Esophagus muscularis mucosa (tissue), 4 donors: ENCODE results near the gene WFDC8. TPM values are rescaled to one million over a fixed set of nuclear protein-coding genes. Genes with fewer than 3 reads are reported as not detected.

Experiments used
- DNase-seq: peaks from one replicate; pipeline ENCODE4 v3.0.0-alpha.2; 2017; ENCODE audit errors: extremely low spot score
- H3K27ac ChIP-seq, 4 donors: fragments of 200-600 bp; sonication (generic); replicated peaks in 1 of 4; 1 replicate in 3 of 4; 2 replicates in 1 of 4; pipeline ENCODE4 v1.5.1; 2016 to 2019; ENCODE audit warnings: mild to moderate bottlenecking in 1 of 4
- H3K27me3 ChIP-seq, 4 donors: fragments of 200-600 bp; sonication (generic); one replicate each; pipeline versions ENCODE4 v1.5.1 to v1.6.0; 2016 to 2019
- H3K36me3 ChIP-seq, 4 donors: fragments of 200-600 bp; sonication (generic); one replicate each; pipeline ENCODE4 v1.5.1; 2016 to 2019
- H3K4me1 ChIP-seq, 4 donors: fragments of 200-600 bp; sonication (generic); one replicate each; pipeline ENCODE4 v1.5.1; 2016 to 2019
- H3K4me3 ChIP-seq, 4 donors: fragments of 200-600 bp; sonication (generic); 1 replicate in 2 of 4; 2 replicates in 2 of 4; pipeline ENCODE4 v1.5.1; 2016 to 2019; ENCODE audit warnings: mild to moderate bottlenecking in 4 of 4, moderate library complexity in 1 of 4
- H3K9me3 ChIP-seq, 4 donors: fragments of 200-600 bp; sonication (generic); 1 replicate in 3 of 4; 2 replicates in 1 of 4; pipeline ENCODE4 v1.5.1; 2016 to 2019
- EP300 ChIP-seq: sonication (generic); formaldehyde crosslinking; IDR thresholded peaks from one replicate; pipeline ENCODE4 v1.6.1; 2017; ENCODE audit warnings: antibody characterized with exemption
- POLR2A ChIP-seq: fragments of 450-650 bp; IDR thresholded peaks from one replicate; pipeline ENCODE4 v1.6.1; 2017; ENCODE audit warnings: antibody characterized with exemption, moderate library complexity, mild to moderate bottlenecking, low read depth
- POLR2AphosphoS5 ChIP-seq, 2 donors: sonication (generic); formaldehyde crosslinking; IDR thresholded peaks; one replicate each; pipeline ENCODE4 v1.6.1; 2017; ENCODE audit warnings: antibody characterized with exemption in 2 of 2
- WGBS: methylation state at CpG from one replicate; pipeline ENCODE4 v1.1.5; 2018; 5-methylcytosine and 5-hydroxymethylcytosine counted together
- intact Hi-C: fragments of 100-400 bp; cut with DNase I; formaldehyde crosslinking; loops from one replicate; pipeline ENCODE4 v1.15.1; 2023
- total RNA-seq, 4 donors: library from RNA; depleted of rRNA; stranded (reverse); fragments of >200 nt; gene quantifications; one replicate each; pipeline versions ENCODE4 v1.1.0 to v1.2.1, GENCODE V29; 2016
- TF ChIP-seq, protein P1 (sequence below), 3 experiments: fragments of 200-600 bp in 2 of 3; fragments of 450-650 bp in 1 of 3; sonication (generic) in 2 of 3; IDR thresholded peaks; one replicate each; pipeline ENCODE4 v1.5.1; 2017 to 2019; ENCODE audit warnings: antibody characterized with exemption in 3 of 3, mild to moderate bottlenecking in 2 of 3, moderate library complexity in 1 of 3

The WFDC8 gene
- total RNA-seq: not detected

GRCh38 chr20:45579184-45579583, at the start of gene WFDC8:
TSS of gene WFDC8 (minus strand) at chr20:45579284. CDS start at chr20:45579247, 37 bp downstream.
- Histone ChIP-seq H3K36me3 (no peaks in the 10 kb centered on the region), H3K4me3 (no peak within 1 kb of the TSS), H3K27me3 (peaks cover 0 to 9% (median 0%) of the 10 kb centered on the region in 4 donors), H3K27ac (no peak within 1 kb of the TSS), H3K9me3 (no peaks in the 10 kb centered on the region), H3K4me1 (no peaks in the 10 kb centered on the region)
- no peak for DNase-seq
- TF ChIP-seq EP300 (no peak), POLR2AphosphoS5 (IDR thresholded peaks at IDR 0.05) (no peak), POLR2A (no peak)
- TF ChIP-seq, protein P1, sequence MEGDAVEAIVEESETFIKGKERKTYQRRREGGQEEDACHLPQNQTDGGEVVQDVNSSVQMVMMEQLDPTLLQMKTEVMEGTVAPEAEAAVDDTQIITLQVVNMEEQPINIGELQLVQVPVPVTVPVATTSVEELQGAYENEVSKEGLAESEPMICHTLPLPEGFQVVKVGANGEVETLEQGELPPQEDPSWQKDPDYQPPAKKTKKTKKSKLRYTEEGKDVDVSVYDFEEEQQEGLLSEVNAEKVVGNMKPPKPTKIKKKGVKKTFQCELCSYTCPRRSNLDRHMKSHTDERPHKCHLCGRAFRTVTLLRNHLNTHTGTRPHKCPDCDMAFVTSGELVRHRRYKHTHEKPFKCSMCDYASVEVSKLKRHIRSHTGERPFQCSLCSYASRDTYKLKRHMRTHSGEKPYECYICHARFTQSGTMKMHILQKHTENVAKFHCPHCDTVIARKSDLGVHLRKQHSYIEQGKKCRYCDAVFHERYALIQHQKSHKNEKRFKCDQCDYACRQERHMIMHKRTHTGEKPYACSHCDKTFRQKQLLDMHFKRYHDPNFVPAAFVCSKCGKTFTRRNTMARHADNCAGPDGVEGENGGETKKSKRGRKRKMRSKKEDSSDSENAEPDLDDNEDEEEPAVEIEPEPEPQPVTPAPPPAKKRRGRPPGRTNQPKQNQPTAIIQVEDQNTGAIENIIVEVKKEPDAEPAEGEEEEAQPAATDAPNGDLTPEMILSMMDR (IDR thresholded peaks at IDR 0.05): no peak
- intact Hi-C loops: no loop called here
- 81% methylated on average over 4 of the region's 4 CpGs for WGBS

- no peak for TF ChIP-seq POLR2AphosphoS5 (IDR thresholded peaks at IDR 0.05)
- TF ChIP-seq POLR2A: no peak
- TF ChIP-seq EP300: no peak
- TF ChIP-seq, protein P1 (IDR thresholded peaks at IDR 0.05): no peak
- DNase-seq: no peak
- Histone ChIP-seq H3K36me3 (no peaks in the 10 kb centered on the region), H3K4me1 (peaks cover 0 to 6% (median 0%) of the 10 kb centered on the region in 4 donors), H3K27ac (no peak overlapping the region), H3K9me3 (no peaks in the 10 kb centered on the region), H3K27me3 (no peaks in the 10 kb centered on the region), H3K4me3 (no peak overlapping the region)
- 64% methylated on average over 2 of the region's 2 CpGs for WGBS
- intact Hi-C loops: no loop called here
Observed at GRCh38 chr20:45626540-45626939, 47.5 kb upstream of the WFDC8 start.

DNA sequence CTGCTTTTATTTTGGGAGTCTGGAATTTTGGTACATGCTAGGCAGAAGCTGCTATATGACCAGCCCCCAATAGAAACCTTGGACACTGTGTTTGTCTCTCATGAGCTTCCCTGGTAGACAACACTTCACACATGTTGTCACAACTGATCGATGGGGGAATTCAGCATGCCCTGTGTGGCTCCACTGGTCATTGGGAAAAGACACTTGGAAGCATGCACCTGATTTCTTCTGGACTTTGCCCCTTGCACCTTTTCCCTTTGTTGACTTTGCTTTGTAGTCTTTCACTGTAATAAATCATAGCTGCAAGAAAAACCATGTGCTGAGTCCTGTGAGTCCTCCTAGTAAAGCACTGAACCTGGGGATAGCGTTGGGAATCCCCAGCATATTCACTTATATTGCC, 42.5 kb upstream of the WFDC8 start:
- DNase-seq: no peak
- Histone ChIP-seq H3K36me3 (no peaks in the 10 kb centered on the region), H3K27me3 (no peaks in the 10 kb centered on the region), H3K27ac (no peak overlapping the region), H3K9me3 (no peaks in the 10 kb centered on the region), H3K4me1 (no peaks in the 10 kb centered on the region), H3K4me3 (no peak overlapping the region)
- intact Hi-C loops: no loop called here
- 51% methylated on average over 2 of the region's 2 CpGs for WGBS
- TF ChIP-seq, protein P1 (IDR thresholded peaks at IDR 0.05): no peak
- no peak for TF ChIP-seq POLR2AphosphoS5 (IDR thresholded peaks at IDR 0.05)
- no peak for TF ChIP-seq POLR2A
- TF ChIP-seq EP300: no peak

DNA sequence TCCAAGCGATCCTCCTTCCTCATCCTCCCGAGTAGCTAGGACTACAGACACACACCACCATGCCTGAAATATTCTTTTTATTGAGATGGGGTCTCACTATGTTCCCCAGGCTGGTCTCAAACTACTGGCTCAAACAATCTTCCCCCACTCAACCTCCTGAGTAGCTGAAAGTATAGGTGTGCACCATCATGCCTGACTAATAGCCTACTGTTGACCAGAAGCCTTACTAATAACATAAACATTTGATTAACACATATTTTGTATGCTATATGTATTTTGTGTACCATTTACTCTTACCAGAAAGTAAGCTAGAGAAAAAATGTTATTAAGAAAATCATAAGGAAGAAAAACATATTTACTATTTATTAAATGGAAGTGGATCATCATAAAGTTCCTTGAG, 38.5 kb upstream of the WFDC8 start:
- WGBS: 92% methylated on average over 2 of the region's 2 CpGs

More for the DNA sequence above, 38.5 kb upstream of the WFDC8 start:
- DNase-seq: no peak
- no peaks in the 10 kb centered on the region for H3K27me3 ChIP-seq
- H3K4me3 ChIP-seq: no peak overlapping the region
- no peak for TF ChIP-seq EP300
- no peak for TF ChIP-seq POLR2AphosphoS5 (IDR thresholded peaks at IDR 0.05)
- TF ChIP-seq, protein P1 (IDR thresholded peaks at IDR 0.05): no peak
- no peak for TF ChIP-seq POLR2A
- H3K9me3 ChIP-seq: no peaks in the 10 kb centered on the region
- intact Hi-C loops: no loop called here
- no peaks in the 10 kb centered on the region for H3K4me1 ChIP-seq
- no peak overlapping the region for H3K27ac ChIP-seq
- H3K36me3 ChIP-seq: no peaks in the 10 kb centered on the region
